Peyer's patch (tissue), 4 donors: Measurements from ENCODE around the gene ITGB2. TPM values are rescaled to one million over a fixed set of nuclear protein-coding genes. Genes with fewer than 3 reads are reported as not detected.

Source experiments
- DNase-seq, 3 donors: peaks; one replicate each; pipeline ENCODE4 v3.0.0-alpha.2; 2017 to 2019
- H3K27ac ChIP-seq, 4 donors: fragments of 200-600 bp; sonication (generic); one replicate each; pipeline ENCODE4 v1.5.1; 2016 to 2019
- H3K27me3 ChIP-seq, 2 donors: fragments of 200-600 bp; sonication (generic); one replicate each; pipeline ENCODE4 v1.5.1; 2019
- H3K36me3 ChIP-seq, 3 donors: fragments of 200-600 bp; sonication (generic); one replicate each; pipeline ENCODE4 v1.5.1; 2016 to 2019
- H3K4me1 ChIP-seq, 4 donors: fragments of 200-600 bp; sonication (generic); one replicate each; pipeline ENCODE4 v1.5.1; 2016 to 2019
- H3K4me3 ChIP-seq, 4 donors: fragments of 200-600 bp; sonication (generic); 1 replicate in 3 of 4; 2 replicates in 1 of 4; pipeline ENCODE4 v1.5.1; 2016 to 2019; ENCODE audit warnings: mild to moderate bottlenecking in 1 of 4
- H3K9me3 ChIP-seq, 4 donors: fragments of 200-600 bp; sonication (generic); one replicate each; pipeline ENCODE4 v1.5.1; 2016 to 2019; ENCODE audit warnings: mild to moderate bottlenecking in 1 of 4
- CTCF ChIP-seq, 6 experiments: fragments of 450-650 bp in 4 of 6; fragments of 200-600 bp in 2 of 6; sonication (generic) in 1 of 6; IDR thresholded peaks; one replicate each; pipeline ENCODE4 v1.5.1; 2017 to 2019; ENCODE audit warnings: antibody characterized with exemption in 6 of 6, mild to moderate bottlenecking in 3 of 6, moderate library complexity in 1 of 6
- POLR2A ChIP-seq, 2 donors: fragments of 450-650 bp; IDR thresholded peaks; one replicate each; pipeline ENCODE4 v1.5.1; 2017; ENCODE audit warnings: antibody characterized with exemption in 2 of 2, mild to moderate bottlenecking in 2 of 2, moderate library complexity in 2 of 2
- total RNA-seq, 4 donors: library from RNA; depleted of rRNA; stranded (reverse); fragments of >200 nt; gene quantifications; one replicate each; pipeline ENCODE4 v1.1.0, GENCODE V29; 2016

Gene ITGB2
- total RNA-seq, 4 donors from 2014 or later, result 9.3 to 58.6 (median 16.4) TPM

- TF ChIP-seq POLR2A (IDR thresholded peaks at IDR 0.05) (no peak), CTCF (IDR thresholded peaks at IDR 0.05) (no peak)
- no peaks in the 10 kb centered on the region for H3K9me3 ChIP-seq
- H3K36me3 ChIP-seq, result peaks cover 0 to 21% (median 0%) of the 10 kb centered on the region in 3 donors
- DNase-seq, result no peak
- no peaks in the 10 kb centered on the region for H3K27me3 ChIP-seq
- H3K4me3 ChIP-seq, result no peak overlapping the region
- peaks cover 0 to 17% (median 5%) of the 10 kb centered on the region in 4 donors for H3K4me1 ChIP-seq
- no peak overlapping the region for H3K27ac ChIP-seq
These were observed 32.9 kb upstream of the ITGB2 start for GRCh38 chr21:44953628-44954021.

- no peak for TF ChIP-seq POLR2A (IDR thresholded peaks at IDR 0.05)
- no peak for TF ChIP-seq CTCF (IDR thresholded peaks at IDR 0.05)
- no peaks in the 10 kb centered on the region for H3K9me3 ChIP-seq
- H3K4me3 ChIP-seq, result no peak overlapping the region
- H3K36me3 ChIP-seq, result peaks cover 0 to 18% (median 0%) of the 10 kb centered on the region in 3 donors
- H3K27me3 ChIP-seq, result no peaks in the 10 kb centered on the region
- no peak overlapping the region for H3K27ac ChIP-seq
- peaks cover 0 to 12% (median 5%) of the 10 kb centered on the region in 4 donors for H3K4me1 ChIP-seq
- no peak for DNase-seq
These were observed 32.4 kb upstream of the ITGB2 start for GRCh38 chr21:44952929-44953627.

GRCh38 chr21:44952116-44952928 is 31.6 kb upstream of the ITGB2 start:
- peaks cover 0 to 11% (median 5%) of the 10 kb centered on the region in 4 donors for H3K4me1 ChIP-seq
- DNase-seq, result no peak
- no peak overlapping the region for H3K27ac ChIP-seq
- no peaks in the 10 kb centered on the region for H3K27me3 ChIP-seq
- no peak overlapping the region for H3K4me3 ChIP-seq
- H3K36me3 ChIP-seq, result peaks cover 0 to 21% (median 0%) of the 10 kb centered on the region in 3 donors
- TF ChIP-seq POLR2A (IDR thresholded peaks at IDR 0.05) (no peak), CTCF (IDR thresholded peaks at IDR 0.05) (no peak)
- no peaks in the 10 kb centered on the region for H3K9me3 ChIP-seq

- no peaks in the 10 kb centered on the region for H3K27me3 ChIP-seq
- H3K36me3 ChIP-seq, result peaks cover 0 to 17% (median 0%) of the 10 kb centered on the region in 3 donors
- peaks cover 0 to 11% (median 5%) of the 10 kb centered on the region in 4 donors for H3K4me1 ChIP-seq
- DNase-seq, result no peak
- no peak for TF ChIP-seq CTCF (IDR thresholded peaks at IDR 0.05)
- no peak for TF ChIP-seq POLR2A (IDR thresholded peaks at IDR 0.05)
- no peak overlapping the region for H3K4me3 ChIP-seq
- H3K9me3 ChIP-seq, result no peaks in the 10 kb centered on the region
- H3K27ac ChIP-seq, result no peak overlapping the region
These were observed 30.7 kb upstream of the ITGB2 start for GRCh38 chr21:44951186-44951915.

GRCh38 chr21:44950351-44950750 is 29.7 kb upstream of the ITGB2 start:
- Histone ChIP-seq H3K9me3 (no peaks in the 10 kb centered on the region), H3K4me3 (no peak overlapping the region), H3K4me1 (peaks cover 0 to 11% (median 5%) of the 10 kb centered on the region in 4 donors), H3K27ac (peak overlapping the region in 1 of 4 donors; percentile 25), H3K27me3 (no peaks in the 10 kb centered on the region), H3K36me3 (peaks cover 0 to 16% (median 0%) of the 10 kb centered on the region in 3 donors)
- TF ChIP-seq CTCF (IDR thresholded peaks at IDR 0.05), result no peak
- no peak for TF ChIP-seq POLR2A (IDR thresholded peaks at IDR 0.05)
- no peak for DNase-seq
